Measurements from ENCODE around the gene EGR2.

- no peak for TF ChIP-seq CTCF (IDR thresholded peaks at IDR 0.05 in 8 of 11, conservative IDR thresholded peaks at IDR 0.05 in 3 of 11)
- no peak for TF ChIP-seq POLR2A (IDR thresholded peaks at IDR 0.05)
- TF ChIP-seq POLR2AphosphoS5 (IDR thresholded peaks at IDR 0.05): no peak
Measured at GRCh38 chr10:62803724-62804355, 12.3 kb downstream of the EGR2 start.

All from spleen (tissue), 7 donors.